Measurements from ENCODE around the gene WNT10A. TPM values are rescaled to one million over a fixed set of nuclear protein-coding genes. Genes with fewer than 3 reads are reported as not detected.

Gene WNT10A
- total RNA-seq, 4 donors from 2014 or later: 0.36 to 2.3 TPM; not detected in 2

GRCh38 chr2:218888341-218888740 lies 7.7 kb downstream of the WNT10A start:
- no peak for TF ChIP-seq CTCF (IDR thresholded peaks at IDR 0.05)
- DNase-seq (ENCODE audit: low spot score) (no peak), ATAC-seq (ENCODE audit: low FRiP score) (no peak)

- no peak for DNase-seq (ENCODE audit: low spot score)
- TF ChIP-seq CTCF (IDR thresholded peaks at IDR 0.05): no peak
- ATAC-seq (ENCODE audit: low FRiP score): no peak
These were observed 9.3 kb downstream of the WNT10A start for GRCh38 chr2:218889937-218890336.

- no peak for DNase-seq (ENCODE audit: low spot score)
- no peak for TF ChIP-seq CTCF (IDR thresholded peaks at IDR 0.05)
- ATAC-seq (ENCODE audit: low FRiP score): no peak
These were observed 9.7 kb downstream of the WNT10A start for GRCh38 chr2:218890369-218890768.

GRCh38 chr2:218891275-218892135 lies 10.9 kb downstream of the WNT10A start:
- ATAC-seq (ENCODE audit: low FRiP score) (no peak), DNase-seq (ENCODE audit: low spot score) (no peak)
- no peak for TF ChIP-seq CTCF (IDR thresholded peaks at IDR 0.05)

GRCh38 chr2:218892693-218893348 lies 12.2 kb downstream of the WNT10A start:
- no peak for DNase-seq (ENCODE audit: low spot score)
- no peak for TF ChIP-seq CTCF (IDR thresholded peaks at IDR 0.05)
- peak; percentile 43 for ATAC-seq (ENCODE audit: low FRiP score)

- DNase-seq (ENCODE audit: low spot score) (no peak), ATAC-seq (ENCODE audit: low FRiP score) (no peak)
- no peak for TF ChIP-seq CTCF (IDR thresholded peaks at IDR 0.05)
These were observed 12.9 kb downstream of the WNT10A start for GRCh38 chr2:218893349-218894150.

All from omental fat pad (tissue), 4 donors.